HepG2 (cell line): Measurements from ENCODE around the gene ELF2. TPM values are rescaled to one million over a fixed set of nuclear protein-coding genes. Genes with fewer than 3 reads are reported as not detected.
A peak's percentile ranks its signal among the peaks of the same experiment; 100 is the strongest.

Experiments
- ARID2 ChIP-seq: sonication (generic); formaldehyde crosslinking; IDR thresholded peaks from 2 replicates; pipeline ENCODE4 v1.8.1; 2022; ENCODE audit warnings: mild to moderate bottlenecking, missing genetic modification reagents, borderline replicate concordance
- CREB3 ChIP-seq: sonication (generic); formaldehyde crosslinking; IDR thresholded peaks from 2 replicates; pipeline ENCODE4 v1.5.0; 2020; ENCODE audit warnings: missing genetic modification reagents
- ERF ChIP-seq: IDR thresholded peaks from 2 replicates; pipeline ENCODE4 v1.6.1; 2018; ENCODE audit warnings: missing biosample characterization, missing genetic modification reagents
- HINFP ChIP-seq: sonication (generic); formaldehyde crosslinking; IDR thresholded peaks from 2 replicates; pipeline ENCODE4 v1.4.0; 2020; ENCODE audit warnings: low read depth, mild to moderate bottlenecking, missing genetic modification reagents
- HNF1A ChIP-seq, 2 experiments: sonication (generic) in 1 of 2; formaldehyde crosslinking in 1 of 2; IDR thresholded peaks; 2 replicates each; pipeline versions ENCODE4 v1.4.0 to v1.6.1; 2016 to 2020; ENCODE audit warnings: borderline replicate concordance in 1 of 2, low read depth in 1 of 2, mild to moderate bottlenecking in 1 of 2, missing genetic modification reagents in 1 of 2
- HNF4A ChIP-seq: sonication (generic); formaldehyde crosslinking; IDR thresholded peaks from 2 replicates; pipeline ENCODE4 v1.4.0; 2020; ENCODE audit warnings: missing genetic modification reagents
- ISX ChIP-seq: sonication (generic); formaldehyde crosslinking; conservative IDR thresholded peaks from 2 replicates; pipeline ENCODE4 v1.5.0; 2020; ENCODE audit warnings: missing genetic modification reagents
- MEIS2 ChIP-seq: sonication (generic); formaldehyde crosslinking; IDR thresholded peaks from 2 replicates; pipeline ENCODE4 v1.9.0; 2021; ENCODE audit warnings: mild to moderate bottlenecking, missing genetic modification reagents
- PHB2 ChIP-seq: fragments of 450-650 bp; IDR thresholded peaks from 2 replicates; pipeline ENCODE4 v1.6.1; 2018; ENCODE audit not compliant: partially characterized antibody
- RFX5 ChIP-seq: IDR thresholded peaks from 2 replicates; pipeline ENCODE4 v1.6.1; 2011; ENCODE audit warnings: low read depth, low read length, improper control_type of control experiment
- SAFB2 ChIP-seq: sonication (generic); formaldehyde crosslinking; IDR thresholded peaks from 2 replicates; pipeline ENCODE4 v1.5.1; 2020; ENCODE audit warnings: missing genetic modification reagents, low read depth, mild to moderate bottlenecking, borderline replicate concordance
- ZNF205 ChIP-seq: IDR thresholded peaks from 2 replicates; pipeline ENCODE4 v1.6.1; 2018; ENCODE audit warnings: missing biosample characterization, missing genetic modification reagents
- ZNF329 ChIP-seq: sonication (generic); formaldehyde crosslinking; IDR thresholded peaks from 2 replicates; pipeline ENCODE4 v1.9.0; 2021; ENCODE audit warnings: low read depth, mild to moderate bottlenecking, missing genetic modification reagents
- ZNF441 ChIP-seq: sonication (generic); formaldehyde crosslinking; IDR thresholded peaks from 2 replicates; pipeline ENCODE4 v1.7.0; 2021; ENCODE audit warnings: missing genetic modification reagents, borderline replicate concordance
- polyA plus RNA-seq, 8 experiments: library from polyadenylated mRNA; depleted of rRNA in 3 of 8; stranded (reverse) in 7 of 8; unstranded in 1 of 8; fragments of >200 nt; fragmentation: Illumina TruSeq in 4 of 8; extraction: Trizol in 4 of 8; gene quantifications; 2 replicates each; pipeline versions ENCODE4 v1.2.1 to v1.2.3, GENCODE V29; 2011 to 2016; ENCODE audit warnings: low read depth in 4 of 8, missing spikeins in 1 of 8, mixed read lengths in 1 of 8; ENCODE audit not compliant: insufficient read depth in 1 of 8
- total RNA-seq, 5 experiments: library from RNA; depleted of rRNA; stranded (reverse); fragments of >200 nt; fragmentation: Illumina TruSeq; extraction: Trizol; gene quantifications; 2 replicates each; pipeline ENCODE4 v1.2.3, GENCODE V29; 2016; ENCODE audit warnings: low read depth in 1 of 5
- TF ChIP-seq, protein P1 (sequence below): sonication (generic); formaldehyde crosslinking; IDR thresholded peaks from 2 replicates; pipeline ENCODE4 v1.9.0; 2021; ENCODE audit warnings: missing genetic modification reagents, mild to moderate bottlenecking, borderline replicate concordance
- TF ChIP-seq, protein P2 (sequence below): sonication (generic); formaldehyde crosslinking; IDR thresholded peaks from 2 replicates; pipeline ENCODE4; 2020; ENCODE audit warnings: missing genetic modification reagents, mild to moderate bottlenecking, borderline replicate concordance
- TF ChIP-seq, protein P3 (sequence below): IDR thresholded peaks from 2 replicates; pipeline ENCODE4 v1.6.1; 2012; ENCODE audit warnings: inconsistent platforms

ELF2 gene
- total and polyA plus RNA-seq, 2 of the 13 experiments (the other 11 are each of a cell fraction or from before 2014, with no cell fraction given) = 28.6 to 35.4 TPM

GRCh38 chr4:139176302-139177048 lies 543 bp downstream of the ELF2 start (continued):
- TF ChIP-seq, protein P1, sequence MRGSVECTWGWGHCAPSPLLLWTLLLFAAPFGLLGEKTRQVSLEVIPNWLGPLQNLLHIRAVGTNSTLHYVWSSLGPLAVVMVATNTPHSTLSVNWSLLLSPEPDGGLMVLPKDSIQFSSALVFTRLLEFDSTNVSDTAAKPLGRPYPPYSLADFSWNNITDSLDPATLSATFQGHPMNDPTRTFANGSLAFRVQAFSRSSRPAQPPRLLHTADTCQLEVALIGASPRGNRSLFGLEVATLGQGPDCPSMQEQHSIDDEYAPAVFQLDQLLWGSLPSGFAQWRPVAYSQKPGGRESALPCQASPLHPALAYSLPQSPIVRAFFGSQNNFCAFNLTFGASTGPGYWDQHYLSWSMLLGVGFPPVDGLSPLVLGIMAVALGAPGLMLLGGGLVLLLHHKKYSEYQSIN (CRISPR knock-in tag) = no peak
- 0 out of 2 replicates have a peak, but pooled peaks have one; percentile 47 for TF ChIP-seq ZNF441 (CRISPR knock-in tag)
- no peak for TF ChIP-seq CREB3 (CRISPR knock-in tag)
- no peak for TF ChIP-seq ZNF329
- no peak for TF ChIP-seq HNF1A (IDR thresholded peaks at IDR 0.05; ENCODE audit: low read depth)
- TF ChIP-seq HNF1A (CRISPR knock-in tag; IDR thresholded peaks at IDR 0.05; ENCODE audit: borderline replicate concordance) = 0 out of 2 replicates have a peak, but pooled peaks have one; percentile 43
- TF ChIP-seq, protein P2, sequence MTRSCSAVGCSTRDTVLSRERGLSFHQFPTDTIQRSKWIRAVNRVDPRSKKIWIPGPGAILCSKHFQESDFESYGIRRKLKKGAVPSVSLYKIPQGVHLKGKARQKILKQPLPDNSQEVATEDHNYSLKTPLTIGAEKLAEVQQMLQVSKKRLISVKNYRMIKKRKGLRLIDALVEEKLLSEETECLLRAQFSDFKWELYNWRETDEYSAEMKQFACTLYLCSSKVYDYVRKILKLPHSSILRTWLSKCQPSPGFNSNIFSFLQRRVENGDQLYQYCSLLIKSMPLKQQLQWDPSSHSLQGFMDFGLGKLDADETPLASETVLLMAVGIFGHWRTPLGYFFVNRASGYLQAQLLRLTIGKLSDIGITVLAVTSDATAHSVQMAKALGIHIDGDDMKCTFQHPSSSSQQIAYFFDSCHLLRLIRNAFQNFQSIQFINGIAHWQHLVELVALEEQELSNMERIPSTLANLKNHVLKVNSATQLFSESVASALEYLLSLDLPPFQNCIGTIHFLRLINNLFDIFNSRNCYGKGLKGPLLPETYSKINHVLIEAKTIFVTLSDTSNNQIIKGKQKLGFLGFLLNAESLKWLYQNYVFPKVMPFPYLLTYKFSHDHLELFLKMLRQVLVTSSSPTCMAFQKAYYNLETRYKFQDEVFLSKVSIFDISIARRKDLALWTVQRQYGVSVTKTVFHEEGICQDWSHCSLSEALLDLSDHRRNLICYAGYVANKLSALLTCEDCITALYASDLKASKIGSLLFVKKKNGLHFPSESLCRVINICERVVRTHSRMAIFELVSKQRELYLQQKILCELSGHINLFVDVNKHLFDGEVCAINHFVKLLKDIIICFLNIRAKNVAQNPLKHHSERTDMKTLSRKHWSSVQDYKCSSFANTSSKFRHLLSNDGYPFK (CRISPR knock-in tag) = no peak
- TF ChIP-seq ZNF205 = no peak
- no peak for TF ChIP-seq PHB2
- no peak for TF ChIP-seq ERF (CRISPR knock-in tag)
- no peak for TF ChIP-seq ARID2 (CRISPR knock-in tag)
- TF ChIP-seq HINFP (CRISPR knock-in tag) = no peak
- TF ChIP-seq MEIS2 = 0 out of 2 replicates have a peak, but pooled peaks have one; percentile 7
- TF ChIP-seq, protein P3, sequence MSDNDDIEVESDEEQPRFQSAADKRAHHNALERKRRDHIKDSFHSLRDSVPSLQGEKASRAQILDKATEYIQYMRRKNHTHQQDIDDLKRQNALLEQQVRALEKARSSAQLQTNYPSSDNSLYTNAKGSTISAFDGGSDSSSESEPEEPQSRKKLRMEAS = peak; percentile 5
- no peak for TF ChIP-seq RFX5
- TF ChIP-seq SAFB2 (CRISPR knock-in tag) = no peak
- TF ChIP-seq ISX (CRISPR knock-in tag) = no peak
- 0 out of 2 replicates have a peak, but pooled peaks have one; percentile 2 for TF ChIP-seq HNF4A
